GM12891 (cell line): ENCODE results near the gene WRAP73.

Experiments used
- POLR2A ChIP-seq: IDR thresholded peaks from 2 replicates; pipeline ENCODE4 v1.6.1; 2011; ENCODE audit warnings: low read depth, low read length, control low read depth
- TAF1 ChIP-seq: IDR thresholded peaks from 2 replicates; pipeline ENCODE4 v1.6.1; 2011; ENCODE audit warnings: low read depth, low read length, control low read depth

GRCh38 chr1:3681231-3681897 lies 31.5 kb upstream of the WRAP73 start:
- TF ChIP-seq POLR2A (no peak), TAF1 (no peak)
